ENCODE measurements around the gene ATP11A. TPM values are rescaled to one million over a fixed set of nuclear protein-coding genes. Genes with fewer than 3 reads are reported as not detected.
A peak's percentile ranks its signal among the peaks of the same experiment; 100 is the strongest.

The ATP11A gene
- polyA plus RNA-seq, 3 donors = 38.4 to 87.7 (median 43.9) TPM

DNA sequence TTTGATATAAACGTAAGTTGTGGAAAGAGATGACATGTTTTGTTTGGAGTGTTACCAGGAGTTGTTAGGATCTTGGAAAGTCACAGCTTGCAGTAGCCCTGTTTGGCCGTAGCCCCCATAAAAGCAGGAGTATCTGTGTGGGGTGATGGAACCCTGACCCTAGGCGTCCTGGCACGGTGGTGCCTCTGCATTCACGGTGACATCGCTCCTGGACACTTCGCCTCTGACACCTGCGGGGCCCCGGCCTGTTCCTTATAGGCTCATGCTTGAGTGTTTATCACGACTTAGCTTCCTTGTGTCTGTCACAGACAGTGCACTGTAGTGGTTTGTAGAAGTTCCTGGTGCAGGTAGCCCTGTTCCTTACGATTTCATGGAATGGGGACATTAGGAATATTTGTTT lies 74.2 kb downstream of the ATP11A start:
- no peak for DNase-seq (ENCODE audit: extremely low read depth in 1 of 11, low read depth in 9 of 11, low spot score in 4 of 11)

GRCh38 chr13:112764864-112765561 lies 75.2 kb downstream of the ATP11A start:
- DNase-seq (ENCODE audit: extremely low read depth in 1 of 11, low read depth in 9 of 11, low spot score in 4 of 11) = no peak

DNA sequence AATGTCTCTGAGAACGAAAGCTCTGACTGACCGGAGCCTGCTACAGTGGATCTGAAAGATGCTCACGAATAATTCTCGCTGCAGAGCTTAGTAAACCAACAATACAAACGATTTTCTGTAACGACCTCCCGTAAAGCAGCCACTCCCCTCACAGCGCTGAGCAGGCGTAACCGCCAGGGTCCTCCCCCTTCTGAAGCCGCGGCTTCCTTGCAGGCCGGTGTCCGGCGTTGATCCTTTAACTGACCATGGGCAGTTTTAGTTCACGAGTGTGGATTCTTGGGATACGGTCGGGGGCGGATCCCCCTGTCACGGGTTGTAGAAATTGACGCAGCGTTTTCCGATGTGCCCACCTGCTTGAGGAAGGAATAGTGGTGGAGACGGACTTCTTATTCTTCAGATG lies 75.9 kb downstream of the ATP11A start:
- DNase-seq (ENCODE audit: extremely low read depth in 1 of 11, low read depth in 9 of 11, low spot score in 4 of 11) = no peak

GRCh38 chr13:112766336-112766735 lies 76.5 kb downstream of the ATP11A start:
- no peak for DNase-seq (ENCODE audit: extremely low read depth in 1 of 11, low read depth in 9 of 11, low spot score in 4 of 11)

DNA sequence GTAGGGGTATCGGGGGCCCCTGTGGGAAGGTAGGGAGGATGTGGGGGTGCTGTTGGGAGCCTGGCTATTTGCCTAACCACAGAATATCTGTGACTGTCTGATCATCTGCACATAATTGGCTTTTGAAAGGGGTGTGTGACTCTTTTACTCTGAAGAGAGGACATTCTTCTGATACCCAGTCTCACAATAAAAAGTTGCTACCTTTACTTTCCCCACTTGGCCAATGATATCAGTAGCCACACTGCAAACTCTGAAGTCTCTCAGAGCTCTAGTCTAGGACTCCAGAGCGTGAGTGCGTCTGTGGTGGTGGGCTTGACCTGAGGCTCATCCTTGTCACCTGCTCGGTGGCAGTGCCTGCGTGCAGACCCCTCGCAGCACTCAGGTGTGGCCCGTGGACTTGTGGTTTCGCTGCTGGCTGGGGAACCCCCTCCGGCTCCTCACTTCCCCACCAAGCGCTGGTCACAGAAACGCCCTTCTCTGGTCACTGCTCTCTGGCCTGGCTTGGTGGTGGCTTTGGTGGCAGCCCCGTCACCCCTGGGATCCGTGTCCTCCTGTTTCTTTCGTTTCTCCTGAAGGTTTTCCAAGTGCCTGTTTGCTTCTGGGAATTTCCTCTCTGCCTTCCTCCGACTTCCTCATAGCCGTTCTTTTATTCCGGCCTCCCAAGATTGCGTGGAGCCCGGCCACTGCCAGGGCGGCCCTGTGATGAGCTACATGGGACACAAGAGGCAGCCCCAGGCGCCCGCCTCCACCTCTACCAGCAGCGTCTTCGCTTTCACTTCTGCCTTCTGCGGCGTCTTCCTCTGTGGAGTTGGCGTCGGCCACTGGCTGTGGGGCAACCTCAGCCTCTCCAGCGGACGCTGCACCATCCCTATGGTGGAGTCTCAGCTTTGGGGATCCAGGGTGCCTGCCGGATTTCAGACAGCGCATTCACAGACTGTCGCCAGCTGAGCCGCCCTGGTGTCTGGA lies 78.0 kb downstream of the ATP11A start:
- no peak for DNase-seq (ENCODE audit: extremely low read depth in 1 of 11, low read depth in 9 of 11, low spot score in 4 of 11)

- no peak for DNase-seq (ENCODE audit: extremely low read depth in 1 of 11, low read depth in 9 of 11, low spot score in 4 of 11)
Measured at GRCh38 chr13:112768795-112769481, 79.1 kb downstream of the ATP11A start.

DNA sequence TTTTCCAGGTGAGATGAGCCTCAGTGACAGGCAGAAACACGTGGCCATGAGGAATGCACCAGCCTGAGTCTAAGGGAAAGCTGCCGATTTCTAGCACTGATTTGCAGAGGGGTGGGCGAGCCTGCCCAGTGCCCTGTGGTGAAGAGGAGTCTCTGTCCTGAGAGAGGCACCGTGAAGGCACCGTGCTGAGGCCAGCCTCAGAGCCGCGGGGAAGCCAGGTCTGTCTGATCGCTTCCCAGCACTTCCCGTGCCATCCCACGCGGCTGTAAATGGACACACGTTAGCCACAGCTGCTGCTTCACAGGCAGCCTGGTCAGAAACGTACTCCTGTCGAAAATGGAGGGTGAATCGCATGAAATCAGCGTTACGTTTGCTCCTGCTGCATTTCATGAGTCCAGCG lies 79.8 kb downstream of the ATP11A start:
- DNase-seq (ENCODE audit: extremely low read depth in 1 of 11, low read depth in 9 of 11, low spot score in 4 of 11) = no peak

GRCh38 chr13:112770504-112770903 lies 80.7 kb downstream of the ATP11A start:
- DNase-seq (ENCODE audit: extremely low read depth in 1 of 11, low read depth in 9 of 11, low spot score in 4 of 11) = peak in 1 of 11 donors; percentile 28

- no peak for DNase-seq (ENCODE audit: extremely low read depth in 1 of 11, low read depth in 9 of 11, low spot score in 4 of 11)
Measured at GRCh38 chr13:112771139-112771876, 81.5 kb downstream of the ATP11A start.

GRCh38 chr13:112771877-112772538 lies 82.2 kb downstream of the ATP11A start:
- no peak for DNase-seq (ENCODE audit: extremely low read depth in 1 of 11, low read depth in 9 of 11, low spot score in 4 of 11)

DNA sequence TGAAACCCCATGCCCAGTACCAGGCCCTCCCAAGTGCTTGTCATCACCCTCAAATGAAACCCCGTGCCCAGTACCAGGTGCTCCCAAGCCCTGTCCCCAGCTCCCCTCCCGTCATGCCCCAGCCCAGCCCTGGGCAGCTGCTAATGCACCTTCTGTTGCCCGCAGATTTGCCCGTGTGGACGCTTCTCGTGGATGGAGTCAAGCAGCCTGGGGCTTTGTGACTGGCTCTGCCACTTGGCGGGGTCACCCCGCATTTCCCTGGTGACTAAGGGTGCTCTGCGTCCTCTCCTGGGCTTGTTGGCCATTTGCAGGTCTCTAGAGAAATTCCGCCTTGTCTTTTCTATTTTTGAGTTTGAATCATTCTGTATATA lies 82.7 kb downstream of the ATP11A start:
- DNase-seq (ENCODE audit: extremely low read depth in 1 of 11, low read depth in 9 of 11, low spot score in 4 of 11) = no peak

GRCh38 chr13:112772929-112773328 lies 83.1 kb downstream of the ATP11A start:
- no peak for DNase-seq (ENCODE audit: extremely low read depth in 1 of 11, low read depth in 9 of 11, low spot score in 4 of 11)

DNA sequence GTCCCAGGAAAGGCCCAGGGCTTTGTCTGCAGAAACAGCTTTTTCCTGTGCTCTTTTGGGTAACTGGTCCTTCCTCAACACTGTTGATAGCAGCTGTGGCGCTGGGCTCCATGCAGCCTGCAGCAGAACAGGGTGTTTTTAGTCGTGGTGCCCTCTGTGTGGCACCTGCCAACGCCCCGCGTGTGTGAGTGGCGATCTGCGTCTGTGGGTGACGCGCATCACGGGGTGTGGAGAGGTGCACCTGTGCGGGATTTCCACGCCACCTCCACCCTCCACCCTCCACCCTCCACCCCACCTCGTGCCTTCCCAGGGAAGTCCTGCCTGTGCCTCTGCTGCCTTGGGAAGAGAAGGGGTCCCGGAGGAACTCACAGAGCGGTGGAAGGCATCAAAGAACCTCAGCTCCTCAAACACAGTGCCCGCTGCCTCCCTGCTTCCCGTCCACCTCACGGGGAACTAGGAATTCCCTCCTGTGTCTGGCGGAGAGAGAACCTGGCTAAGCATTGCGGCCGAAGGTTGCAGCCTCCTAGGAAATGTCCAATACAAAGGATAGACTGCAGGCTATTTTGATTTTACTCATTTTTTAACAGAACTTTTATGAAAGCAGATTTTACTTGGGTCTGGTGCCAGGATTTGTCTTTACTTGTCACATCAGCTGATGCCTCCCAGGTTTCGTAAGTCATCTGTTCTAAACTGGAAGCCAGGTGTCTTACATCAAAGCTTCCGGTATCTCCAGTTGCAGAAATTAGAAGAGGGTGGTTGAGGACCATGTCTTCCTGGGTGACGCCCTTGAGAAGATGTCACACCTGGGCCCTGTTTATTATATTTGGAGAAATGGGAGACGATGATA lies 84.0 kb downstream of the ATP11A start:
- no peak for DNase-seq (ENCODE audit: extremely low read depth in 1 of 11, low read depth in 9 of 11, low spot score in 4 of 11)

DNA sequence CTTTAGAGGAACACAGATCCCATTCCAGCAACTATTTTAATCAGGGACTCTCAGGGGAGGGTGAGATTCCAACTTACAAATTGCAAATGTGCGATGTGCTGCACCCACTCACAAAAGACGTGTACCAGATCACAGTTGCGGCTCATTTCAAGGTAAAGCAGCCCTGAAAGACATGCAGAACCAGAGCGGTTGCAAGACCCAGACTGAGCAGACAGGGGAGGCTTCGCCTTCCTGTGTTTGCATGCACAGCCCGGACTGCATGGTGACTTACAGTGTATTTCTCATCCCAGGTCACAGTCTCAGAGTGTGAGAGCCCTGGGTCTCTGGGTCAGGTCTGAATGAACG lies 84.6 kb downstream of the ATP11A start:
- no peak for DNase-seq (ENCODE audit: extremely low read depth in 1 of 11, low read depth in 9 of 11, low spot score in 4 of 11)

- DNase-seq (ENCODE audit: extremely low read depth in 1 of 11, low read depth in 9 of 11, low spot score in 4 of 11) = no peak
Measured at GRCh38 chr13:112774829-112775565, 85.2 kb downstream of the ATP11A start.

GRCh38 chr13:112775791-112776279 lies 86.0 kb downstream of the ATP11A start:
- DNase-seq (ENCODE audit: extremely low read depth in 1 of 11, low read depth in 9 of 11, low spot score in 4 of 11) = no peak

DNA sequence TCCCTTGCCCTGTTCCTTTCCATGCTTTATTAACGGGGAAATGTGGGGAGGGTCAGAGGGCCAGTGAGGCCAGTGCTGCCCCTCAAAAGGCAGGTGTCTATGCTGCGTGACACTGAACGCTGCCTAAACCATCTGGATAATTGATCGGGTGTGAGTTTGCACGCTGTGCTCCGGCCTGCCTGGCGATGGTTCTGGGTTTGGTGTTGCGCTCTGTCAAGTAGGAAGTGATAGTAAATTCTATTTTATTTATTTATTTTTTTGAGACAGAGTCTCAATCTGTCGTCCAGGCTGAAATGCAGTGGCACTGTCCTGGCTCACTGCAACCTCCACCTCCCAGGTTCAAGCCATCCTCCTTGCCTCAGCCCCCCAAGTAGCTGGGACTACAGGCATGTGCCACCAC lies 86.5 kb downstream of the ATP11A start:
- no peak for DNase-seq (ENCODE audit: extremely low read depth in 1 of 11, low read depth in 9 of 11, low spot score in 4 of 11)

Data from renal cortex interstitium (tissue), 11 donors.